HUES48 (cell line): ENCODE results near the gene OSMR.

Source experiments
- H3K27ac ChIP-seq: one replicate; pipeline ENCODE4 v1.7.0; 2013; ENCODE audit warnings: low read depth, low read length, inconsistent platforms
- H3K27me3 ChIP-seq: 2 replicates; pipeline ENCODE4 v1.6.1; 2013; ENCODE audit warnings: mild to moderate bottlenecking, low read length; ENCODE audit not compliant: control insufficient read depth, insufficient read depth
- H3K36me3 ChIP-seq: 2 replicates; pipeline ENCODE4 v1.6.1; 2013; ENCODE audit warnings: low read length; ENCODE audit not compliant: control insufficient read depth, insufficient read depth
- H3K4me1 ChIP-seq: 2 replicates; pipeline ENCODE4 v1.6.1; 2013; ENCODE audit warnings: mild to moderate bottlenecking, low read length; ENCODE audit not compliant: control insufficient read depth, insufficient read depth
- H3K4me3 ChIP-seq: 2 replicates; pipeline ENCODE4 v1.5.1; 2013; ENCODE audit warnings: mild to moderate bottlenecking, low read depth, low read length
- H3K9ac ChIP-seq: 2 replicates; pipeline ENCODE4 v1.6.1; 2013; ENCODE audit warnings: mild to moderate bottlenecking, low read depth, low read length, moderate library complexity
- H3K9me3 ChIP-seq: 2 replicates; pipeline ENCODE4 v1.6.1; 2013; ENCODE audit warnings: low read length; ENCODE audit not compliant: control insufficient read depth, insufficient read depth

The OSMR gene

DNA sequence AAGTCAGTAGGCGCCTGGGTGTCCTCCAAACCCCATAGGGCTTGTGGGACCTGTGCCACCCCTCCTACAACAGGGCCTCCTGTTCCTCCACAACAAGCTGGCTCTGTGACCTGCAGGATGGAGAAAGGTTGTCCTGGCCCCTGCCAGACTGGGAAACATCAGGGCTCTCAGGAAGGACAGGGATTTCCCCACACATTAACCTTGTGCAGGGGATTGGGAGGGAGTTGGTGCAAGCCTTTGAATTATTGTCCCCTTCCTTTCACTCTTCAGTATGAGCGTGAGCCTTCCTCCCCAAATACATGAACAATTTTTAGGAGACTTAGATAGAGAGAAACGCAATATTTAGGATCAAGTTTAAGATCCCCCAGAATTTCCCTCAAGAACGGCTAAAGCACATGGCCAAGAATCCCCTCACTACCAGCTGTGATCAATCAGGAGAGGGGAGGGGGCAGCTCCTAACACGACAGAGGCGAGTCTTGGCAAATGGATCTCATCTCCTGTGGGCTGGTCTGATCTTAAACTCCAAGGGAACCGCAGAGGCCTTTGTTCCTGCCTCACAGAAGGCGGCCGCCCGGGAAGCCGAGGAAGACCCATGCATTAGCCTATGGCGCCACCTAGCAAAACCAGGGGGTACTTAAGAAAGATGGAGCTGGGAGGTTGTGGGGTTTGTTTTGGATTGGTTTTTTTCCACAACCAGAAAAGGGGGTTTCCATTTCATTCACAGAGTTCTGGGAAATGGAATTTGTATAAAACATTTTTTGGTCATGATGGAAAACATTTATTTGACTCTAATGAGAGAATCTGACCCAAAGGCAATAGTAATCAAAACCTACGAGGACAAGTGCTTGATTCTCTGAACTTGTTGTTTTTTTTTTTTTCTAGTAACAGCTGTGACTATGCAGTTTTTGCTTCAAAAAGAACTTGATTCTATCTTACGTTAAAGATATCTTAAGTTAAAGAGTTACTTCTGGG, 36.1 kb upstream of the OSMR start:
- Histone ChIP-seq H3K27me3 (peaks cover 4% of the 10 kb centered on the region; the same call in 1 of the 2 replicates), H3K36me3 (no peaks in the 10 kb centered on the region), H3K4me1 (0 out of 2 replicates have a peak, but pooled peaks cover 2% of the 10 kb centered on the region), H3K4me3 (no peak overlapping the region), H3K9me3 (no peaks in the 10 kb centered on the region), H3K9ac (no peak overlapping the region), H3K27ac (no peak overlapping the region)

DNA sequence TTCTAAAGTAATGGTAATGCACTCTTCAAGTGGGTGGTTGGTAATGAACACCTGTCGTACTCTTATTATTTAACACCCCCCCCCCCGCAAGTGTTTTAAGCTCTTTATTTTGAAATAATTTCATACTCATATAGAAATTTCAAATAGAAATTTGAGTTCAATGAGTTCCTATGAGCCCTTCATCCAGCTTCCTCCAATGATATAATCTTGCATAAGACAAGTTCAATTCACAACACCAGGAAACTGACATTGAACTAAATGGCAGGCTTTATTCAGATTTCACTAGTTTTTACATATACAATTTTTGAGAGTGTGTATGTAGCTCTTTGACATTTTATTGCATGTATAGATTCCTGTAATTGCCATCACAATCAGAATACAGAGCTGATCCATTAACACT, 30.9 kb upstream of the OSMR start:
- H3K27ac ChIP-seq = no peak overlapping the region
- no peak overlapping the region for H3K4me3 ChIP-seq
- H3K9me3 ChIP-seq = no peaks in the 10 kb centered on the region
- H3K9ac ChIP-seq = no peak overlapping the region
- H3K36me3 ChIP-seq = no peaks in the 10 kb centered on the region
- peaks cover 7% of the 10 kb centered on the region; the same call in 1 of the 2 replicates for H3K4me1 ChIP-seq
- H3K27me3 ChIP-seq = no peaks in the 10 kb centered on the region

DNA sequence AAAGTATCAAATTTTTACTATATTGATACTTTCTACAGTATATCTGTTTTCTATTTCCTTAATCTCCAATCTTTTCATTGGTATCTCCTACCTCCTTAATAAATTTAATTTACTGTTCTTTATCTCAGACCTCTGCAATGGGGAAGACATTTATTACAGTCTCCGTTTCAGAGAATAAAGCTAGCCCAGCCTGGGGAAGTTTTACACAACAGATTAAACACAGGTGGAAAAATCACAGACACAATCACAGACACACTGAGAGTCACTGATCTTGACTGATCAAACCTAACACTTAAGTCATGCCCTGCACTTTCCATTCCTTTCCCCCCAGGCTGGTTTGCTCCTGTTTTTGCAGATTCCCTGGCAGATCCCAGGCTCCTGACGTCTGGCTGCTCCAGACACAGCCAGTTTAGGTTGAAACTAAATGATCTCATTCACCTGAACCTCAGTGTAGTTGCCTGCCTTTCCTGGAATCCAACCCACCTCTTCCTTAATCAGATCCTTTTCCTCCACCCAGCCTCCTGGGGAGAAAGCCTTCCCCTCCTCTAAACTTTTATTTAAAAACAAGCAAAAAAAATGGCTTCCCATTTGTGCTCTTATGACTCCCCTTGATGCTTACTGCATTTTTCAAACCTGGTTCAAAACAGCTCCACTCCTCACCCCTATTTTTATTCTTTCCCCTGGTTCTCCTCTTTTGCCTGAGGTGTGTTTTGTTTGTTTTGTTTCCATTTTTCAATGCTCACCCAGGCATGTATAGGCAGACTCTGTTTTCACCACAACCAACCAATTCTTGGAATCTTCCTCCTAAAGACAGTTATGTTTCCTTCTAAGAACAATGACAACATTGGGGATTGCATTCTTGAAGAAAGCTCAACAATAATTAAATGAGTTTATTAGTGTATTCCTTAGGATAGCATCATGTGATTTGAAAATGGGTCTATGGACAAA, 29.5 kb upstream of the OSMR start:
- Histone ChIP-seq H3K4me3 (no peak overlapping the region), H3K27me3 (no peaks in the 10 kb centered on the region), H3K27ac (no peak overlapping the region), H3K4me1 (peaks cover 7% of the 10 kb centered on the region; the same call in 1 of the 2 replicates), H3K9ac (no peak overlapping the region), H3K36me3 (no peaks in the 10 kb centered on the region), H3K9me3 (peaks cover 4% of the 10 kb centered on the region; the same call in 1 of the 2 replicates)

DNA sequence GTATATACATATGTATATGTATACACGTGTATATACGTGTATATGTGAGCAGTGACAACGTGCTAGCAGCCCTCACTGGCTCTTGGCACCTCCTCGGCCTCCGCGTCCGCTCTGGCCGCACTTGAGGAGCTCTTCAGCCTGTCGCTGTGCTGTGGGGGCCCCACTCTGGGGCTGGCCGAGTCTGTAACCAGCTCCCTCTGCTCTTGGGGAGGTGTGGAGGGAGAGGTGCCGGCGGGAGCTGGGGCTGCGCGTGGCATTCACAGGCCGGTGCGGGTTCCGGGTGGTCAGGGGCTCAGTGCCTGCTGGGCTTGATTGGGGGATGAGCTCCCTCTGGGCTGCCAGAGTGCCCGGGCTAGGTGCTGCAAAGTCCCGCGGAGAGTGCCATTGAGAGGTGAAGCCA, 24.1 kb upstream of the OSMR start:
- Histone ChIP-seq H3K9me3 (peaks cover 4% of the 10 kb centered on the region; the same call in 1 of the 2 replicates), H3K4me3 (no peak overlapping the region), H3K27ac (no peak overlapping the region), H3K27me3 (no peaks in the 10 kb centered on the region), H3K4me1 (0 out of 2 replicates have a peak, but pooled peaks cover under 1% of the 10 kb centered on the region), H3K9ac (no peak overlapping the region), H3K36me3 (no peaks in the 10 kb centered on the region)

DNA sequence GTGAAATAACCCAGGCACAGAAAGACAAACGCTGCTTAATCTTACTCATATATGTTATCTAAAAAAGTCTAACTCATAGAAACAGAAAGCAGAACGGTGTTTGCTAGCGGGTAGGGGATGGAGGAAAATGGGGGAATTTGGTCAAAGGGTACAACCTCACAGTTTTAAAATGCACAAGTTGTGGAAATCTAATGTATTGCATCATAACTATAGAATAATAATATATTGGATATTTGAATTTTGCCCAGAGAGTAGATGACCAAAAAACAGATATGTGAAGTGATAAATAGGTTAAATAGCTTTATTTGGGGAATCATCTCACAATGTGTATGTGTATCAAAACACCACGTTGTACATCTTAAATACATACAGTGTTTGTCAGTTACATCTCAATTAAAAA, 22.3 kb upstream of the OSMR start:
- H3K4me3 ChIP-seq = no peak overlapping the region
- no peaks in the 10 kb centered on the region for H3K4me1 ChIP-seq
- no peaks in the 10 kb centered on the region for H3K27me3 ChIP-seq
- no peaks in the 10 kb centered on the region for H3K36me3 ChIP-seq
- H3K9ac ChIP-seq = no peak overlapping the region
- no peak overlapping the region for H3K27ac ChIP-seq
- H3K9me3 ChIP-seq = peaks cover 4% of the 10 kb centered on the region; the same call in 1 of the 2 replicates

DNA sequence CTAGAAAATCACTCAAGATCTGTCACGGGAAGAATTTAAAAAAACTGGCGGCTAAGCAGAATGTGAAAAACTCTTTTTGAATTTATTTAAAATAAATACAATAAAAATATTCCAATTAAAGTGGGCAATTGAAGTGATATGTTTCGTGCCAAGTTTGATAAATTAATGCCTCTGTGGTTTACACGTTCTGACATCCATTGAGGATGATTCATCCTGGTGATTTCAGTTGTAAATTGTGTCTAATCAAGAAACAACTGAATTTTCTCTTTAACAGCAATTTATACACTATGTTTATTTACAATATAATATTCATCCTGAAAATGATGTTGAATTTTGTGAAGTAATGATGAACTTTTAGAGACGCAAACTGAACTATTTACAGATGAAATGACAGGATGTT, 21.0 kb upstream of the OSMR start:
- Histone ChIP-seq H3K9ac (no peak overlapping the region), H3K9me3 (peaks cover 4% of the 10 kb centered on the region; the same call in 1 of the 2 replicates), H3K27ac (no peak overlapping the region), H3K4me3 (no peak overlapping the region), H3K27me3 (no peaks in the 10 kb centered on the region), H3K36me3 (no peaks in the 10 kb centered on the region), H3K4me1 (no peaks in the 10 kb centered on the region)

DNA sequence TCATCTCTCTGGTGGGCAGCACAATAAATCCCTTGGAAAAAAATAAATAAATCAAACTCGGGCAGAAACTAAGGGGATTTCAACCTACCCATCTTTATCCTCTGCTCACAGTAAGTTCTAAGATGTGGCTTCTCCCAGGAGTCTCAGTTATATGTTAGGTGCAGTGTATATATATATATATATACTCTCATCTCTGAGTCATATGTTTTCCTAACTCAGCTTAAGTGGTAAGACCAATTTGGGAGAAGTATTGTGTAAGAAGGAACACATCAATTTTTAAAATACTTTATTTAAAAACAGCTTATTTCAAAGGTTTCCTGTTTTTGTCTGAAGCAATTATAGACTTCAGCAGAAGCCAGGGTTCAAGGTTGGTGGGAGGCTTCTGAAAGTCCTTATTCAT, 20.3 kb upstream of the OSMR start:
- Histone ChIP-seq H3K4me1 (no peaks in the 10 kb centered on the region), H3K27me3 (no peaks in the 10 kb centered on the region), H3K9me3 (peaks cover 4% of the 10 kb centered on the region; the same call in 1 of the 2 replicates), H3K36me3 (no peaks in the 10 kb centered on the region), H3K9ac (no peak overlapping the region), H3K4me3 (no peak overlapping the region), H3K27ac (no peak overlapping the region)

DNA sequence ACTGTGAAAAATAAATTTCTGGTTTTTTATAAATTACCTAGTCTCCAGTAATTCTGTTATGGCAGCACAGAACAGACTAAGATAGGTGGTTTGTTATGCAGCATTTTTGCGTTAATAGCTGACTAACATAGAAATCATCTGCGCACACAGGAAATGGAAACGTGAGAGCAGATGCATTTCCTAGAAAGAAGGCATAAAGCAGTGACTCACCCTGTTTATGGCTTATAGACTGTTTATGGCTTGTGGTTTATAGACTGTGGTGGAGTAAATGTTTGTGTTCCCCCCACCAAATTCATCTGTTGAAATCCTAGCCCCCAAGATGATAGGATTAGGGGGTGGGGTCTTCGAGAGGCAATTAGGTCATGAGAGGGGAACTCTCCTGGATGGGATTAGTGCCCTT, 18.3 kb upstream of the OSMR start:
- H3K27me3 ChIP-seq = no peaks in the 10 kb centered on the region
- H3K4me3 ChIP-seq = no peak overlapping the region
- no peaks in the 10 kb centered on the region for H3K4me1 ChIP-seq
- H3K27ac ChIP-seq = no peak overlapping the region
- no peaks in the 10 kb centered on the region for H3K9me3 ChIP-seq
- no peaks in the 10 kb centered on the region for H3K36me3 ChIP-seq
- no peak overlapping the region for H3K9ac ChIP-seq

DNA sequence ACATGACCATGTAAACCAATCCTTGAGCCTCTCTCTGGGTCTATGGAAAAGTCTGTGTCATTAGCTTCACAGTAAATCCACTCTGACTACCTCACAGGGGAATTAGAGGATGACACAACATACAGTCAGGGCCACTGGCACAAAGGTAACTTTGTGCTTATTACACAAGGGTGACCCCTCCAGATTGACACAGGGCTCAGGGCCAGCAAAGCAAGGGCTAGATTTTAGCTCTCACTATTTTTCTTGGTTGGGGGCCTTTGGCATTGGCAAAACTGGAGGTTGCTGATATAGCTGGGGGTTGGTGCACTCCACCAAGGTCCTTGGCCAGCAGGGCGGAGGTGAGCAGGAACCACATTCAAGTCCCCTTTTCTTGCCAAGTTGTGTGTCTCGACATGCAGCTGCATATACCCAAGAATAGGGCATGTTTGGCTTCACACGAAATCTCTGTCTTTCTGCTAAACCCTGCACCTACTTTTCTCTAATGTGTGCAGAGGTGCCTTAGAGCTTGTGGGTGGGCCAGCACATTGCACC, 15.2 kb upstream of the OSMR start:
- H3K9ac ChIP-seq = no peak overlapping the region
- no peaks in the 10 kb centered on the region for H3K4me1 ChIP-seq
- no peaks in the 10 kb centered on the region for H3K9me3 ChIP-seq
- no peaks in the 10 kb centered on the region for H3K27me3 ChIP-seq
- no peaks in the 10 kb centered on the region for H3K36me3 ChIP-seq
- H3K27ac ChIP-seq = no peak overlapping the region
- H3K4me3 ChIP-seq = no peak overlapping the region

DNA sequence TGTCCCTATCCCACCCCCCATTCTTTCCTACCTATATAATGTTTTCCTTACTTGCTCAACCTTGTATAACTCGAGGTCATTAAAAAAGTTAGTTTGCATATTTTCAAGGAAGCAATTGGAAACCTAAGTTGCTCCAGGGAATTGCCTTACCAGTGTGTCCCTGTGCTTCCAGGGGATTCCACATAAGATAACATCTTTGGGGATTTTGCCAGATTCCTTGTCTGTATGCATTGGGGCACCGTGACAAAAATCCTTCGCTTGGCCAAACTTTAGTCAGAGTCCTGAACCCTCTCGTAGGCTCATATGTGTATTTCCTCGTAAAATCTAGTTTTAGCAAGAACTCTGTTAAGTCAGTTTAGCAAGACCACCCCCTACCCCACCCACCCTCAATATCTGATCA, 14.7 kb upstream of the OSMR start:
- H3K27ac ChIP-seq = no peak overlapping the region
- H3K9me3 ChIP-seq = no peaks in the 10 kb centered on the region
- H3K9ac ChIP-seq = no peak overlapping the region
- H3K36me3 ChIP-seq = no peaks in the 10 kb centered on the region
- H3K4me3 ChIP-seq = no peak overlapping the region
- H3K4me1 ChIP-seq = no peaks in the 10 kb centered on the region
- no peaks in the 10 kb centered on the region for H3K27me3 ChIP-seq
